ENCODE measurements around the gene DNAJB12.

Gene DNAJB12

GRCh38 chr10:72333112-72334015 lies 21.4 kb downstream of the DNAJB12 start:
- Histone ChIP-seq H3K9me3 (ENCODE audit: control insufficient read depth, low read length) (no peaks in the 10 kb centered on the region), H3K27ac (peak overlapping the region; percentile 94), H3K27me3 (ENCODE audit: control insufficient read depth, insufficient read depth, low read length) (no peaks in the 10 kb centered on the region), H3K9ac (no peak overlapping the region), H3K4me1 (peaks cover 45% of the 10 kb centered on the region), H3K36me3 (ENCODE audit: control insufficient read depth, insufficient read depth, low read length) (no peaks in the 10 kb centered on the region), H3K79me2 (peaks cover 2% of the 10 kb centered on the region), H2AFZ (no peak overlapping the region), H3K4me3 (ENCODE audit: low read depth, low read length) (no peak overlapping the region), H3K4me2 (ENCODE audit: low read length) (no peak overlapping the region)
- TF ChIP-seq CTCF (IDR thresholded peaks at IDR 0.05): no peak

DNA sequence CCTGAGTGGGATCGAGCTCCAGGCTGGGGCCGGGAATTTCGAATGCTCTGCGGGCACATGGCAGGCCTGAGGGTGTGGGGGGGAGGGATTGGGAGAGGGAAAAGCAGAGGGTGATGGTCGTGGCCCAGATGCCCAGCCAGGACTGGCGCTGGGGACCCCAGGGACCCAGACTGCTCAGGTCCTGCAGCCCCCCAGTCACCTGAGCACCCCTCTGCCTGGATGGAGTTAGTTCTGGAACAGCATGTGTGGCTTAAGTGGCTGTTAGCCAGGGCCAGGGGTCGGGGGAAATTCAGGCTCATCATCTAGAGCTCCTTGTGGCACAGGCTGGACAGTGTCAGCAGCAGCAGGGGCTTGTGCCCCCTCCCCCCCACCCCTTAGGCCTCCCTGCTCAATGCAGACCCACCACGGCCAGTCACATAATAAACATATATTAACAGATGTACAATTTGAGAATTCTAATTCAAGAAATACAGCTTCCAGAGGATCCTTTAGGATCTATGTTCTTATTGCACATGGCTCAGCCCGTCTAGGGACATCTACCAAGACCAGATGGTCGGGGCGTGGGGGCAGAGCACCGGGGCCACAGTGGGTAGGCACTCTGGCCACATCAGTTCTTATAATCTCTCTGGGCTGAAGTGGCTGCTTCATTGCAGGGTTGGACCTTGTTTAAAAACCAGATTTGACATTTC lies 22.2 kb downstream of the DNAJB12 start:
- peaks cover 2% of the 10 kb centered on the region for H3K79me2 ChIP-seq
- no peak overlapping the region for H3K9ac ChIP-seq
- no peaks in the 10 kb centered on the region for H3K9me3 ChIP-seq (ENCODE audit: control insufficient read depth, low read length)
- H3K4me3 ChIP-seq (ENCODE audit: low read depth, low read length): no peak overlapping the region
- H3K4me2 ChIP-seq (ENCODE audit: low read length): no peak overlapping the region
- H2AFZ ChIP-seq: peak overlapping the region; percentile 70
- peak overlapping the region; percentile 94 for H3K27ac ChIP-seq
- H3K36me3 ChIP-seq (ENCODE audit: control insufficient read depth, insufficient read depth, low read length): no peaks in the 10 kb centered on the region
- no peak for TF ChIP-seq CTCF (IDR thresholded peaks at IDR 0.05)
- no peaks in the 10 kb centered on the region for H3K27me3 ChIP-seq (ENCODE audit: control insufficient read depth, insufficient read depth, low read length)
- peaks cover 51% of the 10 kb centered on the region for H3K4me1 ChIP-seq

DNA sequence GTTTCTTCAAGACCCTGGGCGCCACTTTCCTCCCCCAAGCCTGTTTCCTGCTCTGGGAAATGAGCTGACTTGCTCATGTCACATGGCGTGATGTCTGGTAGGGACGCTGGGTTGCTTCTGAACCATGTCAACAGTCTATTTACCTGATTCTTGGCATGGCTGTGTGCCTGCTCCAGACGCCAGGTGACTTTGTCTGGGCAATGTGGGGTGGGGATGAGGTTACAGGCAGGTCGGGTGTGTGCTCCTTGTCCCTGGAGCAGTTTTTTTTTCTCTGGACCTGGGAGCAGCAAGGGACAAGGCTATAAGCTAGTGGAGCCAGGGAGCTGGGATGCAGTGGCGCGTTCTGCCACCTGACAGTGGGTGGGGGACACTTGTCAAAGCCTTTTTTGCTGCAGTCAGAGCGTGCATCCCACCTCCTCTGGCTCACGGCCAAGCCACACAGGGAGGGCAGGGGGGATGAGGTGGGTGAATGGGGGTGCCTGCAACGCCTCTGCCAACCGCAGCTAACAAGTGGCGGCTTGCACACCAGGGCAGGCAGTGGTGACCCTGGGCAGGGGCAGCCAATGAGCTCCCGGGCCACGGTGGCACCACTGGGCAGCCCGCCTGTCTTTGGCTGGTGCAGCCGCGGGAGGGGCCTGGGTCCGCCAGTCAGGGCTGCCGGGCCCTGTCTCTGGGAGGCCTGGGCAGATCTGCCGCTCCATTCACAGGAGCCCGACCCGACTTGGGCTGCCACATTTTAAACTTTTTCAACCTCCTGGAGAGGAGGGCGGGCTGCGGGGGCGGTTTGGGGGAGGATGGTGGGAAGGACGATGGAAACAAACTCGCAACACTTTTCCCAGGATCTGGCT lies 22.9 kb downstream of the DNAJB12 start:
- Histone ChIP-seq H3K4me2 (ENCODE audit: low read length) (peak overlapping the region; percentile 54), H3K9me3 (ENCODE audit: control insufficient read depth, low read length) (no peaks in the 10 kb centered on the region), H2AFZ (peak overlapping the region; percentile 70), H3K4me1 (peaks cover 47% of the 10 kb centered on the region), H3K27me3 (ENCODE audit: control insufficient read depth, insufficient read depth, low read length) (no peaks in the 10 kb centered on the region), H3K4me3 (ENCODE audit: low read depth, low read length) (no peak overlapping the region), H3K9ac (no peak overlapping the region), H3K36me3 (ENCODE audit: control insufficient read depth, insufficient read depth, low read length) (no peaks in the 10 kb centered on the region), H3K79me2 (peaks cover under 1% of the 10 kb centered on the region), H3K27ac (peak overlapping the region; percentile 94)
- peak; percentile 51 for TF ChIP-seq CTCF (IDR thresholded peaks at IDR 0.05)

DNA sequence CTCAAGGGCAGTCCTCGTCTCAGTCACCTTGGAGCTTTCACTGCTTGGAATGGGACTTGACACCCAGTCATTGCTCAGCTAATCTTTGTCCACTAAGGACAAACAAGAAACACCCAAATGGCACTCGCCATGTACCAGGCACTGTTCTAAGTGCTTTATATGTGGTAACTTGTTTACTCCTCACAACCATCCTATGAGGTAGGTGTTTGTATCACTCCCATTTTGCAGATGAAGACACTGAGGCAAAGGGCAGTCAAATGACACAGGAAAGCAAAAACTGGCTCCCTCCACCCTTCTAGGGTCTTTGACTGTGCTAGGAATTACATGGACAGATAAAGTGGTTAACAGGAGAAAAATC lies 24.7 kb downstream of the DNAJB12 start:
- peaks cover 51% of the 10 kb centered on the region for H3K4me1 ChIP-seq
- H3K4me3 ChIP-seq (ENCODE audit: low read depth, low read length): no peak overlapping the region
- no peaks in the 10 kb centered on the region for H3K9me3 ChIP-seq (ENCODE audit: control insufficient read depth, low read length)
- no peaks in the 10 kb centered on the region for H3K36me3 ChIP-seq (ENCODE audit: control insufficient read depth, insufficient read depth, low read length)
- no peak overlapping the region for H3K9ac ChIP-seq
- H3K27me3 ChIP-seq (ENCODE audit: control insufficient read depth, insufficient read depth, low read length): no peaks in the 10 kb centered on the region
- no peak overlapping the region for H3K27ac ChIP-seq
- no peaks in the 10 kb centered on the region for H3K79me2 ChIP-seq
- no peak overlapping the region for H3K4me2 ChIP-seq (ENCODE audit: low read length)
- no peak overlapping the region for H2AFZ ChIP-seq
- no peak for TF ChIP-seq CTCF (IDR thresholded peaks at IDR 0.05)
